Karpas-422 (cell line): ENCODE results near the gene PLXDC2. TPM values are rescaled to one million over a fixed set of nuclear protein-coding genes. Genes with fewer than 3 reads are reported as not detected.

Source experiments
- DNase-seq: peaks from one replicate; pipeline ENCODE4 v3.0.0-alpha.2; 2015
- H2AFZ ChIP-seq: fragments of 200-600 bp; sonication (generic); 2 replicates; pipeline ENCODE4 v1.6.1; 2014; ENCODE audit warnings: antibody characterized with exemption, low read length, mixed read lengths
- H3K27ac ChIP-seq: fragments of 200-600 bp; sonication (generic); 2 replicates; pipeline ENCODE4 v1.5.1; 2014; ENCODE audit warnings: mild to moderate bottlenecking, low read length, moderate library complexity
- H3K27me3 ChIP-seq: fragments of 200-600 bp; sonication (generic); 2 replicates; pipeline ENCODE4 v1.6.1; 2014; ENCODE audit warnings: low read length, mixed read lengths
- H3K36me3 ChIP-seq: fragments of 200-600 bp; sonication (generic); 2 replicates; pipeline ENCODE4 v1.6.1; 2014; ENCODE audit warnings: low read length, mixed read lengths; ENCODE audit not compliant: insufficient read depth
- H3K4me1 ChIP-seq: fragments of 200-600 bp; sonication (generic); 2 replicates; pipeline ENCODE4 v1.6.1; 2014; ENCODE audit warnings: mild to moderate bottlenecking, low read length, mixed read lengths
- H3K4me2 ChIP-seq: fragments of 200-600 bp; sonication (generic); 2 replicates; pipeline ENCODE4 v1.6.1; 2014; ENCODE audit warnings: low read length, low read depth, mild to moderate bottlenecking; ENCODE audit not compliant: poor library complexity, severe bottlenecking
- H3K4me3 ChIP-seq: fragments of 200-600 bp; sonication (generic); 2 replicates; pipeline ENCODE4 v1.5.1; 2014; ENCODE audit warnings: mild to moderate bottlenecking, antibody characterized with exemption, low read length, mixed read lengths
- H3K79me2 ChIP-seq: fragments of 200-600 bp; sonication (generic); 2 replicates; pipeline ENCODE4 v1.6.1; 2014; ENCODE audit warnings: mild to moderate bottlenecking, low read length, mixed read lengths
- H3K9ac ChIP-seq: fragments of 200-600 bp; sonication (generic); 2 replicates; pipeline ENCODE4 v1.6.0; 2014; ENCODE audit warnings: low read length
- H3K9me2 ChIP-seq: fragments of 200-600 bp; sonication (generic), shearing (Covaris generic); replicated peaks from 2 replicates; pipeline ENCODE4 v1.6.0; 2014; ENCODE audit warnings: mild to moderate bottlenecking, low read length, moderate library complexity; ENCODE audit not compliant: insufficient read depth
- H3K9me3 ChIP-seq: fragments of 300-700, 200-600 bp; sonication (generic); 2 replicates; pipeline ENCODE4 v1.6.1; 2014; ENCODE audit warnings: low read length, mixed read lengths
- H4K20me1 ChIP-seq: fragments of 200-600 bp; sonication (generic); 2 replicates; pipeline ENCODE4 v1.6.1; 2014; ENCODE audit warnings: mild to moderate bottlenecking, antibody characterized with exemption, low read length, low read depth; ENCODE audit not compliant: insufficient read depth
- total RNA-seq: library from RNA; depleted of rRNA; stranded (reverse); fragments of >200 nt; shearing (Covaris generic); gene quantifications from 2 replicates; pipeline ENCODE4 v1.2.3, GENCODE V29; 2014; ENCODE audit warnings: low replicate concordance

The PLXDC2 gene
- total RNA-seq, 1 experiment from 2014 or later = not detected

DNA sequence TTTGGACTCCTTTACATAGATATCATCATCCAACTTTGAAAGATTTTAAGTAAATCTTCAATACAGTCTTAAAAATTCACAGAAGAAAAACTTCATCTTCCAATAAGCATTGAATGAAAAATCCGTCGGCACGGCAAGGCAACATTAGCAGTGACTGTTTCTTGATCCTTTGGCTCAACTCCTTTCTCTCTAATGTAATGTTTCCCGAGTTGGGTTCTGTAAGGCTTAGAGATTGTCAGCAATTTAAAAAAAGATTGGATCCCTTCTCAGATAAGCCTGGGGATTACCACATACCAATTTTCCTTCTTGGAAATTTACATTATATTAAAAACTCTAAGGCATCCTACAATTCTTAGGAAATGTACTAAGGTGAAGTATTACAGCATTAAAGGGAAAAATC is 291.8 kb downstream of the PLXDC2 start:
- Histone ChIP-seq H3K4me2 (no peak overlapping the region), H3K4me1 (no peaks in the 10 kb centered on the region), H4K20me1 (no peaks in the 10 kb centered on the region), H3K79me2 (no peaks in the 10 kb centered on the region), H3K27me3 (no peaks in the 10 kb centered on the region), H3K36me3 (no peaks in the 10 kb centered on the region), H2AFZ (no peak overlapping the region), H3K9me2 (no peaks in the 10 kb centered on the region), H3K27ac (no peak overlapping the region), H3K9me3 (peaks cover 3% of the 10 kb centered on the region; the same call in 1 of the 2 replicates), H3K9ac (no peak overlapping the region), H3K4me3 (no peak overlapping the region)
- DNase-seq = no peak

DNA sequence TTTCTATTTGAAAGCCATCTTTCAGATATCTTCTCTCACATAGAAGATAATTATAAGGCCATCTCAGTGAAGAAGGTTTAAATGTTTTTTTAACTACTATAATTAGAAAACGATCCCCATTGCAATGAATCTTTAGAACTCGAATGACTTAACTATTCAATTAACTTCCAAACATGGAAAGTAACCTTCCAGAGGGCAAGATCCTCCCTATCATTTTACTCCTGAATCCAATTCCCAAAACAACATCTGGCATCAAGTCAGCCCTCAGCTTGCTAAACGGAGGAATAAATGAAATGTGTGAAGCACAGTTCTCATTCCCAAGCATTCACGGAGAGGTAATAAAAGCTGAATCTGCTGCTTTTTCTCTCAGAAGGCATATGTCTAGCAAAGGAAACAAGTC is 293.4 kb downstream of the PLXDC2 start:
- no peak for DNase-seq

DNA sequence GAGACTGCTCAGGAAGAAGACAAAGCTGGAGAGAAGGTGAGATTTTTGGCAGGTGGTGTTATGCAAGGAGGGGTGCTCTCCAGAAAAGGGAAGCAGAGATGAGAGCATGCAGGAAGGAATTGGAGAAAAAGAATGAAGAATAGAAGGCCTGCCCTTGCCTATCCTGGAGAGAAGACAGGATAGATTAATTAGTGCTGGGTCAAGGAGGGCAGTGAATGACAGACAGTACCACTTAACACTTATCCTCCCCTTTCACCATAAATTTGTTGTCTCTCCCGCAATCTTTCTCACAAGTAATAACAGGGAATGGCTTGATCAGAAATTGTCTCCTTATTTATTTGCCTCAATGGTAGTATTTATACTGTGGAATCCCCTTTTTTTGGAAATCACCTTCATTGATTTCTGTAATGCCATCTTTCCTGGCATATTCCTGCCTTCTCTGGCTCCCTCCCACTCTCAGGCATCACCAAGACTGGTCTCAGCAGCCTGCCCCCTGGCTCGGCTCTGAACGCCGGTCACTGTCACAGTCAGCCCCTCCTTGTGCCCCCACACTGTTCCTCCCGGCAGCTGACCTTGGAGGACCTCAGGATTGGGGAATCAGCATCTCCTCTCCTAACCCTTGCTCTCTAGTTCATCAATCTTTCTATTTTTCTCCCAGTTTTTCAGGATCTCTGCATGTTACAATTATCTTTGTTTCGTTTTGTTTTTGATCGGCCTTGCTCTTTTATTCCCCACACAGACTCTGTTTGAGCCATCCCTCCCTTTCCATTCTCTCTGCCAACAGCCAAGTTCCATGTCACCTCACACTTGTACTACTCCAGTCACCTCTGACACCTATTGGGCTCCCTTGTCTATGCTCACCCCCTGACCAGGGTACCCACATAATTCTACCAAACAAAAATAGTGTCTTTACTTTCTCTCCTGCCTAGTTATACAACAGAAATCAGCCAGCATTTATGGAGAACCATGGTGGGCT is 294.2 kb downstream of the PLXDC2 start:
- Histone ChIP-seq H3K9me3 (peaks cover 11% of the 10 kb centered on the region), H3K4me1 (no peaks in the 10 kb centered on the region), H3K27me3 (no peaks in the 10 kb centered on the region), H2AFZ (no peak overlapping the region), H4K20me1 (no peaks in the 10 kb centered on the region), H3K9ac (no peak overlapping the region), H3K4me3 (no peak overlapping the region), H3K9me2 (no peaks in the 10 kb centered on the region), H3K79me2 (no peaks in the 10 kb centered on the region), H3K36me3 (no peaks in the 10 kb centered on the region), H3K27ac (no peak overlapping the region), H3K4me2 (no peak overlapping the region)
- no peak for DNase-seq

More for the DNA sequence above, 293.4 kb downstream of the PLXDC2 start:
- Histone ChIP-seq H2AFZ (no peak overlapping the region), H3K27me3 (no peaks in the 10 kb centered on the region), H3K4me1 (no peaks in the 10 kb centered on the region), H3K36me3 (no peaks in the 10 kb centered on the region), H3K9me2 (no peaks in the 10 kb centered on the region), H3K9me3 (peaks cover 6% of the 10 kb centered on the region; the same call in 1 of the 2 replicates), H3K4me3 (no peak overlapping the region), H4K20me1 (no peaks in the 10 kb centered on the region), H3K27ac (no peak overlapping the region), H3K9ac (no peak overlapping the region), H3K4me2 (no peak overlapping the region), H3K79me2 (no peaks in the 10 kb centered on the region)

DNA sequence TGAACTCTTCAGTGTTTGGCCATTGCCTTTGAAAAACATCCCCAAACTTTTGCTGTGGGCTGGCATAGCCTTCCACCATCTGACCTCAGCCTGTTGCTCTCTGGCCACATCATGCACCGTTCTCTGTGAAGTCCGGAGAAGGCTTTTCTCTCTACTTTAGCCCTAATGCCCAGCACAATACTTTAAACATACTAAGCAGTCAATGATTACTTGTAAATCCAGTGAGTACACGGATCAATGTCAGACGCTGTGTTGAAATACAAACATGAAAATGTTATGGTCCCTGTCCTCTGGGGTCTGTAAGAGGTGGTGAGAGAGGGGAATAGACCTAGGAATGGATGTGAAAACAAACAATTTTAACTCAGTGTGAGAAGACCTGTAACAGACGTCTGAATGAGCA is 297.9 kb downstream of the PLXDC2 start:
- Histone ChIP-seq H3K4me3 (no peak overlapping the region), H4K20me1 (no peaks in the 10 kb centered on the region), H2AFZ (no peak overlapping the region), H3K4me2 (no peak overlapping the region), H3K79me2 (no peaks in the 10 kb centered on the region), H3K9me2 (no peaks in the 10 kb centered on the region), H3K27me3 (no peaks in the 10 kb centered on the region), H3K4me1 (no peaks in the 10 kb centered on the region), H3K9me3 (peaks cover 11% of the 10 kb centered on the region), H3K36me3 (no peaks in the 10 kb centered on the region), H3K27ac (no peak overlapping the region), H3K9ac (no peak overlapping the region)
- DNase-seq = no peak

DNA sequence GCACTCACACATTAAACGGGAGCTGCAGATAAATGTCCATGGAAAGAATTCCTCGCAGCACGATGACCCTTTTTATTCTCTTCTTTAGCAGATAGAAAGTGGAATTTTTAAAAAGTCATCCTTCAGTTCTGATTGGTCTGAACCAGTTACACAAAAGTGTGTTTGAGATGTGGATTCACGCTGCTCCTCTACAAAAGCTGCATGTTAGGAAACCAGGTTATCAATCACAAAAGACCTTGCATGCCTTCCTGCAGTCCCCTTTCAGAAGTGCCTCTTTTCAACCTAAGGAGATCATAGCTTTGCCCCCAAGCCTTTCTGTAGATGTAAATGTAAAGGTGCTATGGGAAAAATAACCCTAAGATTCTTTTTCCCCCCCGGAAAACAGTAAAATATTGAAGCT is 299.7 kb downstream of the PLXDC2 start:
- Histone ChIP-seq H3K9me3 (peaks cover 11% of the 10 kb centered on the region), H3K79me2 (no peaks in the 10 kb centered on the region), H3K4me3 (no peak overlapping the region), H3K36me3 (no peaks in the 10 kb centered on the region), H4K20me1 (no peaks in the 10 kb centered on the region), H3K9me2 (no peaks in the 10 kb centered on the region), H3K9ac (no peak overlapping the region), H3K27me3 (no peaks in the 10 kb centered on the region), H3K4me2 (no peak overlapping the region), H3K4me1 (no peaks in the 10 kb centered on the region), H2AFZ (no peak overlapping the region), H3K27ac (no peak overlapping the region)
- no peak for DNase-seq

GRCh38 chr10:20117471-20117870 is 301.2 kb downstream of the PLXDC2 start:
- Histone ChIP-seq H3K4me1 (no peaks in the 10 kb centered on the region), H2AFZ (no peak overlapping the region), H3K27me3 (no peaks in the 10 kb centered on the region), H3K4me3 (no peak overlapping the region), H3K9me3 (peaks cover 11% of the 10 kb centered on the region), H3K27ac (no peak overlapping the region), H3K9ac (no peak overlapping the region), H3K9me2 (no peaks in the 10 kb centered on the region), H3K36me3 (no peaks in the 10 kb centered on the region), H3K79me2 (no peaks in the 10 kb centered on the region), H3K4me2 (no peak overlapping the region), H4K20me1 (no peaks in the 10 kb centered on the region)
- DNase-seq = no peak

DNA sequence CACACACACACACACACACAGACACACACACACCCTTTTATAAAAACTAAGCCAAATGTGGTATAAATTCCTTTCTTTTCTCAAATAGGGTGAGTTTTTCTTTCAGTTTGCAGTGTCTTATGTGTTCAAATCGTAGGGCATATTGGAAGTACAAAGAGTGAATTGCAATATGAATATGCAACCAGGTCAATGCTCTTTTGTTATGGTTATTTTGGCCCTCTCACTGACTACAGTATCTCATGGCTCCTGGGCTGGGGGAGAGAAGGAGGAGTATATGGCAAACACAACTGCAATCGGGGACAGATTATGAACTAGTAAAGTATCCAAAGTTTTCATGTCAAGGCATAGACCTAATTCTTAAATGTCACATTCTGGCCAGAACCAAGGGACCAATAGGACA is 301.9 kb downstream of the PLXDC2 start:
- H3K9me2 ChIP-seq = no peaks in the 10 kb centered on the region
- H4K20me1 ChIP-seq = no peaks in the 10 kb centered on the region
- H3K27ac ChIP-seq = no peak overlapping the region
- DNase-seq = no peak
- H3K4me2 ChIP-seq = no peak overlapping the region
- H3K4me1 ChIP-seq = no peaks in the 10 kb centered on the region
- no peak overlapping the region for H3K4me3 ChIP-seq
- H3K9me3 ChIP-seq = peaks cover 7% of the 10 kb centered on the region
- no peak overlapping the region for H2AFZ ChIP-seq
- no peak overlapping the region for H3K9ac ChIP-seq
- no peaks in the 10 kb centered on the region for H3K27me3 ChIP-seq
- no peaks in the 10 kb centered on the region for H3K79me2 ChIP-seq
- H3K36me3 ChIP-seq = no peaks in the 10 kb centered on the region

DNA sequence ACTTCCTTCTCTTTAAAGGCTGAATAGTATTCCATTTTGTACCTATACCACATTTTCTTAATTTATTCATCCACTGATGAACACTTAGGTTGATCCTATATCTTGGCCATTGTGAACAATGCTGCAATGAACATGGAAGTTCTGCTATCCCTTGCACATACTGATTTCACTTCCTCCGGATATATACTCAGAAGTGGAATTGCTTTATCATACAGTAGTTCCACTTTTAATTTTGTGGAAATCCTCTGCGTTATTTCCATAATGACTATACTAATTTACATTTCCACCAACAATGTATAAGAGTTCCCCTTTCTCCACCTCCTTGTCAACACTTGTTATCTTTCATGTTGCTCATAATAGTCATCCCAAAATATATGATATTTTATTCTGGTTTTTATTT is 312.6 kb downstream of the PLXDC2 start:
- Histone ChIP-seq H4K20me1 (no peaks in the 10 kb centered on the region), H3K79me2 (no peaks in the 10 kb centered on the region), H3K27me3 (no peaks in the 10 kb centered on the region), H3K9me3 (peaks cover 16% of the 10 kb centered on the region), H3K9me2 (no peaks in the 10 kb centered on the region), H2AFZ (no peak overlapping the region), H3K36me3 (no peaks in the 10 kb centered on the region), H3K27ac (no peak overlapping the region), H3K4me1 (no peaks in the 10 kb centered on the region), H3K4me3 (no peak overlapping the region), H3K4me2 (no peak overlapping the region), H3K9ac (no peak overlapping the region)
- no peak for DNase-seq
